Neural progenitor cell (in vitro differentiated cells): ENCODE results near the gene ZNF787. TPM values are rescaled to one million over a fixed set of nuclear protein-coding genes. Genes with fewer than 3 reads are reported as not detected.

Experiments
- DNase-seq: peaks from one replicate; pipeline ENCODE4 v3.0.0-alpha.2; 2016; ENCODE audit warnings: low spot score
- H2AFZ ChIP-seq: fragments of 200-600 bp; sonication (generic); replicated peaks from 2 replicates; pipeline ENCODE4 v1.6.1; 2016; ENCODE audit warnings: antibody characterized with exemption
- H3F3A ChIP-seq: fragments of 200-600 bp; sonication (generic); 2 replicates; pipeline ENCODE4 v1.6.1; 2016; ENCODE audit warnings: antibody characterized with exemption, low read depth
- H3K27ac ChIP-seq: fragments of 200-600 bp; sonication (generic); 2 replicates; pipeline ENCODE4 v1.5.1; 2016; ENCODE audit warnings: mild to moderate bottlenecking
- H3K27me3 ChIP-seq: fragments of 200-600 bp; sonication (generic); 2 replicates; pipeline ENCODE4 v1.6.1; 2016; ENCODE audit warnings: mild to moderate bottlenecking, moderate library complexity
- H3K36me3 ChIP-seq: fragments of 200-600 bp; sonication (generic); 2 replicates; pipeline ENCODE4 v1.5.1; 2016
- H3K4me1 ChIP-seq: fragments of 200-600 bp; sonication (generic); 2 replicates; pipeline ENCODE4 v1.6.1; 2016; ENCODE audit warnings: mixed run types
- H3K4me2 ChIP-seq: fragments of 200-600 bp; sonication (generic); 2 replicates; pipeline ENCODE4 v1.6.1; 2016
- H3K4me3 ChIP-seq: fragments of 200-600 bp; sonication (generic); 2 replicates; pipeline ENCODE4 v1.5.1; 2016
- H3K79me2 ChIP-seq: fragments of 200-600 bp; sonication (generic); 2 replicates; pipeline ENCODE4 v1.6.1; 2016; ENCODE audit warnings: low read depth
- H3K9ac ChIP-seq: fragments of 200-600 bp; sonication (generic); 2 replicates; pipeline ENCODE4 v1.6.1; 2016
- H3K9me3 ChIP-seq: fragments of 200-600 bp; sonication (generic); 2 replicates; pipeline ENCODE4 v1.5.1; 2016; ENCODE audit warnings: low read depth
- H4K20me1 ChIP-seq: fragments of 200-600 bp; sonication (generic); 2 replicates; pipeline ENCODE4 v1.6.1; 2016; ENCODE audit warnings: low read depth
- H3K27ac Mint-ChIP-seq: 3 replicates; pipeline ENCODE4 v1.8.0; 2021; ENCODE audit warnings: mixed read lengths
- H3K27me3 Mint-ChIP-seq: 2 replicates; pipeline ENCODE4 v1.8.0; 2022; ENCODE audit warnings: low read depth, mild to moderate bottlenecking, inconsistent platforms, moderate library complexity, mixed read lengths; ENCODE audit not compliant: insufficient read depth
- H3K36me3 Mint-ChIP-seq: 3 replicates; pipeline ENCODE4 v1.8.0; 2021; ENCODE audit warnings: mixed read lengths
- H3K4me1 Mint-ChIP-seq: 3 replicates; pipeline ENCODE4 v1.8.0; 2021; ENCODE audit warnings: mixed read lengths
- H3K4me3 Mint-ChIP-seq: 3 replicates; pipeline ENCODE4 v1.8.0; 2021; ENCODE audit warnings: mild to moderate bottlenecking, moderate library complexity, mixed read lengths
- H3K9me3 Mint-ChIP-seq: 3 replicates; pipeline ENCODE4 v1.8.0; 2020; ENCODE audit warnings: mixed read lengths
- CTCF ChIP-seq: fragments of 200-600 bp; sonication (generic); IDR thresholded peaks from 2 replicates; pipeline ENCODE4 v1.5.1; 2017; ENCODE audit warnings: antibody characterized with exemption, mild to moderate bottlenecking
- EZH2 ChIP-seq: fragments of 200-600 bp; sonication (generic); IDR thresholded peaks from 2 replicates; pipeline ENCODE4 v1.6.1; 2017; ENCODE audit warnings: antibody characterized with exemption, mild to moderate bottlenecking, moderate library complexity
- EZH2phosphoT487 ChIP-seq: fragments of 200-600 bp; sonication (generic); IDR thresholded peaks from 2 replicates; pipeline ENCODE4 v1.6.1; 2017; ENCODE audit warnings: antibody characterized with exemption
- total RNA-seq: library from RNA; depleted of rRNA; stranded (reverse); fragments of >200 nt; gene quantifications from 2 replicates; pipeline ENCODE4 v1.2.3, GENCODE V29; 2015; ENCODE audit warnings: low replicate concordance

Gene ZNF787
- total RNA-seq, 1 donor from 2014 or later: 2.2 TPM

DNA sequence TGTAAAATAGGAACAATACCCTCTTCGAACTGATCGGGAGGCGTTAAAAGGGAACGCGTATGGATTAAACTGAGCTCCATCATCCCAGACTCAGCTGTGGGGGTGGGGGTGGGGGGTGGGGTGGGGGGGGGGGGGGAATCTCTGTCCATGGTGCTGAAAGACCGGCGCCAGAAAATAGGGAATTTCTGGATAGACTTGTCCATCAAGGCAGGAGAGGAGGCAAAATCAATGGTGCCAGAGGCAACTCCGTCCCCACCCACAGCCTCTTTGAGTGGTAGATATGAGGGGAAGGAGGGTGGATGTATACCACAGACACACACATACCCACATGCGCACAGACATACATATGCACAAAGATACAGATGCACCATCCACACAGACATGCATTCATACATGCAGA lies 37.4 kb downstream of the ZNF787 start:
- Mint-ChIP-seq H3K36me3 (no peaks in the 10 kb centered on the region), H3K4me3 (no peak overlapping the region)
- H4K20me1 ChIP-seq: peaks cover 24% of the 10 kb centered on the region

GRCh38 chr19:56080669-56081401 lies 40.3 kb downstream of the ZNF787 start:
- peaks cover 10% of the 10 kb centered on the region for H3K4me1 Mint-ChIP-seq
- peak overlapping the region; percentile 57 for H3K4me3 ChIP-seq
- no peaks in the 10 kb centered on the region for H3K36me3 Mint-ChIP-seq
- no peak overlapping the region for H3K9ac ChIP-seq
- H3K27me3 Mint-ChIP-seq: peaks cover 9% of the 10 kb centered on the region
- H3F3A ChIP-seq: peaks cover 12% of the 10 kb centered on the region
- H3K27ac Mint-ChIP-seq: peak overlapping the region; percentile 76
- peaks cover 20% of the 10 kb centered on the region for H4K20me1 ChIP-seq
- H3K9me3 Mint-ChIP-seq: no peaks in the 10 kb centered on the region
- no peak overlapping the region for H3K27ac ChIP-seq
- TF ChIP-seq EZH2: no peak
- TF ChIP-seq EZH2phosphoT487: no peak
- peak; percentile 63 for TF ChIP-seq CTCF
- no peaks in the 10 kb centered on the region for H3K79me2 ChIP-seq
- H3K9me3 ChIP-seq: no peaks in the 10 kb centered on the region
- DNase-seq: peak; percentile 90
- peak overlapping the region; percentile 81 for H3K4me3 Mint-ChIP-seq
- peak overlapping the region; percentile 83 for H2AFZ ChIP-seq
- peak overlapping the region; percentile 97 for H3K4me2 ChIP-seq
- H3K4me1 ChIP-seq: peaks cover 8% of the 10 kb centered on the region
- no peaks in the 10 kb centered on the region for H3K36me3 ChIP-seq
- H3K27me3 ChIP-seq: peaks cover 12% of the 10 kb centered on the region

More for the DNA sequence above, 37.4 kb downstream of the ZNF787 start:
- DNase-seq: no peak
- Histone ChIP-seq H3K27ac (no peak overlapping the region), H3K4me1 (peaks cover 8% of the 10 kb centered on the region), H2AFZ (no peak overlapping the region), H3K36me3 (no peaks in the 10 kb centered on the region), H3K79me2 (no peaks in the 10 kb centered on the region), H3K4me3 (no peak overlapping the region), H3K4me2 (no peak overlapping the region), H3K9me3 (no peaks in the 10 kb centered on the region), H3K27me3 (peaks cover 12% of the 10 kb centered on the region), H3K9ac (no peak overlapping the region), H3F3A (peaks cover 12% of the 10 kb centered on the region)
- H3K9me3 Mint-ChIP-seq: no peaks in the 10 kb centered on the region
- TF ChIP-seq CTCF (no peak), EZH2 (no peak), EZH2phosphoT487 (no peak)
- peaks cover 10% of the 10 kb centered on the region for H3K4me1 Mint-ChIP-seq
- H3K27ac Mint-ChIP-seq: no peak overlapping the region
- peaks cover 5% of the 10 kb centered on the region for H3K27me3 Mint-ChIP-seq

DNA sequence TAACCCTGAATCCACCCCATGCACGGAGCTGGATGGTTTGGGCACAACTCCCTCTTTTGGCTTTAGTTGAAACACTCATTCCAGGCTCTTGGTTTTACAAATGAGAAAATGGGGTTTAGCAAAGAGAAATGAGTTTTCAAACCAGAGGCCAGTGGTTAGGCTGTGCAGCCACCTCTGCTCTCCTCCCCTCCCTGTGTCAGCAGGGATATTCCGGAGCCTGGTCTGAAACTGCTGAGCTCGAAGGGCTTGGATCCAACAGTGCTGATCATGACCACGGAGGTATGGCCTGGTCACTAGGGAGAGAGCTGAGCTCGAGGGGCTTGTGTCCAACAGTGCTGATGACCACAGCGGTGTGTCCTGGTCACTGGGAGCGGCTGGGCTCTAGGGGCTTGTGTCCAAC lies 41.5 kb downstream of the ZNF787 start:
- Histone ChIP-seq H3K4me3 (no peak overlapping the region), H3K9me3 (no peaks in the 10 kb centered on the region), H4K20me1 (peaks cover 8% of the 10 kb centered on the region), H3K27ac (no peak overlapping the region), H2AFZ (no peak overlapping the region), H3K9ac (no peak overlapping the region), H3K4me2 (no peak overlapping the region), H3K36me3 (no peaks in the 10 kb centered on the region), H3F3A (peaks cover 12% of the 10 kb centered on the region), H3K4me1 (peaks cover under 1% of the 10 kb centered on the region), H3K27me3 (peaks cover 12% of the 10 kb centered on the region), H3K79me2 (no peaks in the 10 kb centered on the region)
- Mint-ChIP-seq H3K9me3 (no peaks in the 10 kb centered on the region), H3K27ac (no peak overlapping the region), H3K4me1 (peaks cover 10% of the 10 kb centered on the region), H3K36me3 (no peaks in the 10 kb centered on the region), H3K27me3 (peaks cover 9% of the 10 kb centered on the region), H3K4me3 (no peak overlapping the region)
- TF ChIP-seq CTCF (no peak), EZH2phosphoT487 (no peak), EZH2 (no peak)
- DNase-seq: no peak
